Measurements from ENCODE around the gene KANK2. TPM values are rescaled to one million over a fixed set of nuclear protein-coding genes. Genes with fewer than 3 reads are reported as not detected.

The KANK2 gene
- total and polyA plus RNA-seq, 2 of the 4 experiments (the other 2 are of a cell fraction): 104 to 176 TPM

- peak overlapping the region; percentile 76 for H3K4me2 ChIP-seq (ENCODE audit: low read depth, low read length)
- peak overlapping the region; percentile 100 for H2BK5ac ChIP-seq (ENCODE audit: low read depth, low read length, poor library complexity, severe bottlenecking)
- intact Hi-C loops (cut with micrococcal nuclease) (no loop called here), in situ Hi-C loops (cut with MboI; ENCODE audit: low sequenced_read_pairs) (no loop called here), dilution Hi-C loops (cut with HindIII; ENCODE audit: low sequenced_read_pairs, unreplicated experiment) (no loop called here)
- peak overlapping the region; percentile 94 for H4K5ac ChIP-seq (ENCODE audit: low read depth, low read length)
- peak overlapping the region; percentile 84; the same call in 2 of the 3 replicates for H2BK15ac ChIP-seq (ENCODE audit: low read depth, low read length)
- peaks cover 4% of the 10 kb centered on the region; the same call in 1 of the 2 replicates for H3K9me3 ChIP-seq (ENCODE audit: control insufficient read depth, insufficient read depth, low read length)
- H3K79me1 ChIP-seq (ENCODE audit: low read depth in 1 of 2, low read length in 2 of 2): peaks cover 14 to 51% of the 10 kb centered on the region in 2 experiments; a peak in 3 of 4 replicates
- H3K27ac ChIP-seq (ENCODE audit: insufficient read depth, low read length): peak overlapping the region; percentile 98
- peak overlapping the region; percentile 100 for H3K4ac ChIP-seq (ENCODE audit: low read depth, low read length)
- H2AFZ ChIP-seq (replicated peaks; ENCODE audit: low read length, poor library complexity): peak overlapping the region; percentile 90
- no TSS peak for BruUV-seq (replicated peaks)
- H3K14ac ChIP-seq (replicated peaks; ENCODE audit: low read depth, low read length): peak overlapping the region; percentile 99
- H3K4me1 ChIP-seq (ENCODE audit: control insufficient read depth, insufficient read depth, low read length): peaks cover 42% of the 10 kb centered on the region
- no peaks in the 10 kb centered on the region for H3K27me3 ChIP-seq (ENCODE audit: control insufficient read depth, insufficient read depth, low read length)
- H3K9me1 ChIP-seq (ENCODE audit: insufficient read depth, low read length): peaks cover 23% of the 10 kb centered on the region
- peak overlapping the region; percentile 100 for H2AK9ac ChIP-seq (replicated peaks; ENCODE audit: low read depth, low read length, poor library complexity)
- peak overlapping the region; percentile 99 for H3K18ac ChIP-seq (ENCODE audit: low read depth, low read length)
- peak overlapping the region; percentile 99 for H2BK20ac ChIP-seq (ENCODE audit: low read depth, low read length)
- WGBS, 2 experiments (ENCODE audit: extremely low coverage in 2 of 2, insufficient read length in 1 of 2): 0% methylated on average over 4 of the region's 22 CpGs; no CpG with 5 or more reads in 1 of the 2 experiments
- no peaks in the 10 kb centered on the region; the same call in 1 of the 2 replicates for H3K36me3 ChIP-seq (ENCODE audit: control insufficient read depth, insufficient read depth, low read length)
- H4K8ac ChIP-seq (ENCODE audit: low read depth in 2 of 2, low read length in 2 of 2): peak overlapping the region; percentile 57 to 97
- peak; percentile 71 for ATAC-seq (ENCODE audit: low read depth)
- H4K20me1 ChIP-seq (ENCODE audit: insufficient read depth, low read length): no peaks in the 10 kb centered on the region; the same call in 1 of the 2 replicates
- peak overlapping the region; percentile 96 for H3K56ac ChIP-seq (ENCODE audit: extremely low read depth, insufficient read depth, low read length)
- H3K4me3 ChIP-seq (ENCODE audit: insufficient read depth, low read depth, low read length): no peak overlapping the region
- peak overlapping the region; percentile 98 for H2AK5ac ChIP-seq (ENCODE audit: low read depth, low read length)
- H3K23ac ChIP-seq (ENCODE audit: low read depth, low read length): peak overlapping the region; percentile 100
- ChIA-PET CTCF (interaction anchor here (0.5 kb wide), 1 partner anchor 11 kb away, joined by 5 read pairs; no protein-coding TSS in a partner anchor), POLR2A (ENCODE audit: unreplicated experiment) (interaction anchor here (0.6 to 1.3 kb wide), 3 partner anchors 13 to 71 kb away, joined by 3 to 13 read pairs (median 3); partner anchors contain the start of gene SPC24)
- TF ChIP-seq NFE2L2 (IDR thresholded peaks at IDR 0.05; ENCODE audit: low read depth, low read length) (no peak), BHLHE40 (IDR thresholded peaks at IDR 0.05; ENCODE audit: low read depth, low read length) (peak; percentile 22; the same call in 1 of the 2 replicates), FOS (IDR thresholded peaks at IDR 0.05; ENCODE audit: low read depth, low read length) (peak; percentile 45; the same call in 1 of the 2 replicates), MAZ (IDR thresholded peaks at IDR 0.05; ENCODE audit: borderline replicate concordance, low read depth, low read length) (peak; percentile 95)
- H2BK120ac ChIP-seq (ENCODE audit: low read depth, low read length): peak overlapping the region; percentile 100
- H4K91ac ChIP-seq (ENCODE audit: insufficient read depth, low read depth, low read length): peak overlapping the region; percentile 100
- DNase-seq: peak; percentile 95
- H3K9ac ChIP-seq (ENCODE audit: low read depth, low read length): peak overlapping the region; percentile 80
These were observed 54.7 kb downstream of the KANK2 start for GRCh38 chr19:11142528-11143171.

Measured in IMR-90 (cell line).